Lower leg skin (tissue), 4 donors: ENCODE results near the gene STAM2. TPM values are rescaled to one million over a fixed set of nuclear protein-coding genes. Genes with fewer than 3 reads are reported as not detected.
"Not testable (repeated sequence)": the region's sequence is repeated elsewhere in the genome, so short reads cannot be mapped to it uniquely, and the experiment has no call there.

Experiments used
- DNase-seq, 2 donors: peaks; one replicate each; pipeline ENCODE4 v3.0.0-alpha.2; 2019; ENCODE audit warnings: low spot score in 2 of 2
- H3K4me3 ChIP-seq: fragments of 200-600 bp; sonication (generic); 2 replicates; pipeline ENCODE4 v1.5.1; 2017; ENCODE audit warnings: mild to moderate bottlenecking, low read depth; ENCODE audit not compliant: poor library complexity, severe bottlenecking
- CTCF ChIP-seq, 3 donors: fragments of 450-650 bp; IDR thresholded peaks; one replicate each; pipeline ENCODE4 v1.5.1; 2016; ENCODE audit warnings: antibody characterized with exemption in 3 of 3, mild to moderate bottlenecking in 3 of 3, moderate library complexity in 2 of 3
- POLR2A ChIP-seq, 2 donors: fragments of 450-650 bp; IDR thresholded peaks; one replicate each; pipeline ENCODE4 v1.6.1; 2016 to 2017; ENCODE audit warnings: antibody characterized with exemption in 2 of 2, mild to moderate bottlenecking in 1 of 2, moderate library complexity in 1 of 2
- WGBS, 2 donors: methylation state at CpG; one replicate each; pipeline ENCODE4 v1.1.5; 2018; 5-methylcytosine and 5-hydroxymethylcytosine counted together
- intact Hi-C: fragments of 100-400 bp; cut with DNase I; formaldehyde crosslinking; loops from one replicate; pipeline ENCODE4 v1.15.0; 2023; ENCODE audit warnings: low total_unique reads
- total RNA-seq, 4 donors: library from RNA; depleted of rRNA; stranded (reverse); fragments of >200 nt; gene quantifications; one replicate each; pipeline ENCODE4 v1.1.0, GENCODE V29; 2016

STAM2 gene
- total RNA-seq, 4 donors from 2014 or later = 13.2 to 29.8 (median 24.4) TPM

GRCh38 chr2:152201466-152201830 lies 25.9 kb upstream of the STAM2 start:
- no peak overlapping the region for H3K4me3 ChIP-seq
- DNase-seq = no peak
- TF ChIP-seq POLR2A (IDR thresholded peaks at IDR 0.05) = no peak
- no peak for TF ChIP-seq CTCF (IDR thresholded peaks at IDR 0.05)
- intact Hi-C loops = no loop called here
- WGBS, 2 donors = 82 to 95% methylated on average over 2 of the region's 2 CpGs

- intact Hi-C loops = no loop called here
- 21 to 31% methylated on average over 9 of the region's 9 CpGs for WGBS, 2 donors
- no peak overlapping the region for H3K4me3 ChIP-seq
- no peak for TF ChIP-seq POLR2A (IDR thresholded peaks at IDR 0.05)
- TF ChIP-seq CTCF (IDR thresholded peaks at IDR 0.05) = no peak
- DNase-seq = peak; percentile 96 to 98
Observed at GRCh38 chr2:152200565-152201465, 25.3 kb upstream of the STAM2 start.

GRCh38 chr2:152200101-152200500 lies 24.5 kb upstream of the STAM2 start:
- DNase-seq = no peak
- intact Hi-C loops = no loop called here
- no peak overlapping the region for H3K4me3 ChIP-seq
- TF ChIP-seq POLR2A (IDR thresholded peaks at IDR 0.05) (no peak), CTCF (IDR thresholded peaks at IDR 0.05) (no peak)
- 57 to 59% methylated on average over 4 of the region's 4 CpGs for WGBS, 2 donors

GRCh38 chr2:152198499-152198898 lies 22.9 kb upstream of the STAM2 start:
- no peak for DNase-seq
- no peak overlapping the region for H3K4me3 ChIP-seq
- intact Hi-C loops = no loop called here
- 95% methylated on average over 2 of the region's 2 CpGs for WGBS, 2 donors
- TF ChIP-seq CTCF (IDR thresholded peaks at IDR 0.05) (no peak), POLR2A (IDR thresholded peaks at IDR 0.05) (no peak)

- H3K4me3 ChIP-seq, intact Hi-C loops, DNase-seq: not testable (repeated sequence)
- 71 to 92% methylated on average over 1 of the region's 1 CpG for WGBS, 2 donors
Observed at GRCh38 chr2:152197508-152198284, 22.1 kb upstream of the STAM2 start.
